ENCODE results near the gene ARCN1. TPM values are rescaled to one million over a fixed set of nuclear protein-coding genes. Genes with fewer than 3 reads are reported as not detected.

ARCN1 gene
- total RNA-seq, 2 experiments from 2014 or later = 180 to 182 TPM

DNA sequence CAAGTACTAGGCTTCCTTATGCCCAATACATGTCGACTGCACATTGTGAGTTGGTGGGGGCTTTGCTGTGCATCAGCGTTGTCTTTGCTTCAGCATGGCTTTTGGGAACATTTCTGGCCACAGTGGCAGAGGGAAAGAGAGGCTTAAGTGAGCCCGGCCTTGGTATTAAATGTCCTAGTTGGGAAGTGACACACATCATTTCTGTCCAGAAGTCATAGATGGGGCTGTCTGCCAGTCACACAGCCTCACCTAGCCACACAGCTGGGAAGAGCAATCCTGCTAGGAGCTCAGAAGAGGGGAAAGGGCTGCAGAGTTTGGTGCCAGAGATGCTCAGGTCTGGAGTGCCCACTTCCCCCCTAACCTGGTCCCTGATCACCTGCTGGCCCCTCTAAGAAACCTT, 79.6 kb downstream of the ARCN1 start:
- intact Hi-C loops (cut with micrococcal nuclease) = no loop called here
- H3K4me3 Mint-ChIP-seq = no peak overlapping the region
- H3K4me1 Mint-ChIP-seq (ENCODE audit: low read depth) = peaks cover 8% of the 10 kb centered on the region
- ChIA-PET POLR2A (no interaction called here), CTCF (interaction anchor here (0.6 to 0.9 kb wide), 2 partner anchors 38 to 138 kb away, joined by 3 read pairs; no protein-coding TSS in a partner anchor)
- H3K27ac Mint-ChIP-seq = no peak overlapping the region
- H3K36me3 Mint-ChIP-seq = no peaks in the 10 kb centered on the region
- no peaks in the 10 kb centered on the region for H3K9me3 Mint-ChIP-seq
- H3K27me3 Mint-ChIP-seq = no peaks in the 10 kb centered on the region
- no peak for DNase-seq

Small RNA genes within 50 kb of the gene (microRNA-seq; reads per million reads assigned to microRNA genes)
- not detected for gene MIR6716 (ENCODE audit: borderline microRNAs expressed, borderline number of aligned reads, borderline replicate concordance)

Other genes with a start within 250 kb of the ARCN1 start
- 100 to 1,000 TPM; 321 to 346 TPM for gene CD3D, start 229.7 kb upstream of the ARCN1 start, total RNA-seq
- 100 to 1,000 TPM; 137 to 138 TPM for gene CD3G, start 228.1 kb upstream of the ARCN1 start, total RNA-seq
- gene UBE4A, start 212.8 kb upstream of the ARCN1 start, total RNA-seq = 10 to 100 TPM; 39.1 to 40.4 TPM
- gene ATP5MG, start 170.8 kb upstream of the ARCN1 start, total RNA-seq = 100 to 1,000 TPM; 298 to 306 TPM
- gene KMT2A, start 135.9 kb upstream of the ARCN1 start, total RNA-seq = 10 to 100 TPM; 61.5 to 72.4 TPM
- not detected for gene TTC36, start 44.9 kb upstream of the ARCN1 start, total RNA-seq
- 10 to 100 TPM in 1 of 2 experiments, 1 to 10 TPM in 1; 9.5 to 13.0 TPM for gene TMEM25, start 41.2 kb upstream of the ARCN1 start, total RNA-seq
- gene IFT46, start 6.5 kb upstream of the ARCN1 start, total RNA-seq = 10 to 100 TPM; 16.0 to 17.1 TPM
- 1 to 10 TPM; 2.0 to 2.4 TPM for gene PHLDB1, start 35.2 kb downstream of the ARCN1 start, total RNA-seq
- gene TREH, start 107.2 kb downstream of the ARCN1 start, total RNA-seq = not detected
- 100 to 1,000 TPM; 175 to 180 TPM for gene DDX6, start 218.8 kb downstream of the ARCN1 start, total RNA-seq